HL-60 (cell line): ENCODE measurements around the gene SERPINA4.

Experiments used
- POLR2AphosphoS5 ChIP-seq: IDR thresholded peaks from 2 replicates; pipeline ENCODE4 v1.6.1; 2012; ENCODE audit warnings: low read depth
- SPI1 ChIP-seq: IDR thresholded peaks from 2 replicates; pipeline ENCODE4 v1.6.1; 2012; ENCODE audit warnings: low read depth, mild to moderate bottlenecking, borderline replicate concordance
- TF ChIP-seq, protein P1 (sequence below): IDR thresholded peaks from one replicate; pipeline ENCODE4 v1.5.1; 2011; ENCODE audit warnings: low read length, control low read depth, inconsistent platforms; ENCODE audit not compliant: insufficient read depth

DNA sequence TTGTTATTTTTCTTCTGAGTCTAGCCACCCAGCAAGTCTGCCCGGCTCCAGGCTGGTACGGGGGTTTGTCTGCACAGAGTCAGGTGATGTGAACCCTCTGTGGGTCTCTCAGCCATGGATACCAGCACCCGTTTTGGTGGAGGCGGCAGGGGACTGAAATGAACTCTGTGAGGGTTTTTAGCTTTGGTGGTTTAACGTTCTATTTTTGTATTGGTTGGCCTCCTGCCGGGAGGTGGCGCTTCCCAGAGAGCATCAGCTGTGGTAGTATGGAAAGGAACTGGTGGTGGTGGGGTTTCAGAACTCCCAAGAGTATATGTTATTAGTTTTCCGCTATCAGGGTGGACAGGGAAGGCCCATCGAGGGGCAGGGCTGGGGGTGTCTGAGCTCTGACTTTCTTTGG lies 5.3 kb upstream of the SERPINA4 start:
- TF ChIP-seq, protein P1, sequence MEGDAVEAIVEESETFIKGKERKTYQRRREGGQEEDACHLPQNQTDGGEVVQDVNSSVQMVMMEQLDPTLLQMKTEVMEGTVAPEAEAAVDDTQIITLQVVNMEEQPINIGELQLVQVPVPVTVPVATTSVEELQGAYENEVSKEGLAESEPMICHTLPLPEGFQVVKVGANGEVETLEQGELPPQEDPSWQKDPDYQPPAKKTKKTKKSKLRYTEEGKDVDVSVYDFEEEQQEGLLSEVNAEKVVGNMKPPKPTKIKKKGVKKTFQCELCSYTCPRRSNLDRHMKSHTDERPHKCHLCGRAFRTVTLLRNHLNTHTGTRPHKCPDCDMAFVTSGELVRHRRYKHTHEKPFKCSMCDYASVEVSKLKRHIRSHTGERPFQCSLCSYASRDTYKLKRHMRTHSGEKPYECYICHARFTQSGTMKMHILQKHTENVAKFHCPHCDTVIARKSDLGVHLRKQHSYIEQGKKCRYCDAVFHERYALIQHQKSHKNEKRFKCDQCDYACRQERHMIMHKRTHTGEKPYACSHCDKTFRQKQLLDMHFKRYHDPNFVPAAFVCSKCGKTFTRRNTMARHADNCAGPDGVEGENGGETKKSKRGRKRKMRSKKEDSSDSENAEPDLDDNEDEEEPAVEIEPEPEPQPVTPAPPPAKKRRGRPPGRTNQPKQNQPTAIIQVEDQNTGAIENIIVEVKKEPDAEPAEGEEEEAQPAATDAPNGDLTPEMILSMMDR, result no peak
- TF ChIP-seq SPI1 (no peak), POLR2AphosphoS5 (no peak)
